GM12878 (cell line): Measurements from ENCODE around the gene ANKRD42. TPM values are rescaled to one million over a fixed set of nuclear protein-coding genes. Genes with fewer than 3 reads are reported as not detected.

Source experiments
- ATAC-seq: fragments of 200-7000 bp; cut with Tn5 transposase; 3 replicates; pipeline ENCODE4 v1.9.1; 2020; ENCODE audit warnings: mild to moderate bottlenecking, moderate library complexity
- BruUV-seq: library from RNA; stranded (reverse); fragments of 400-500 nt; replicated peaks from 2 replicates; lab custom pipeline; 2021; lab: Mats Ljungman, UMichigan
- CTCF ChIA-PET: fragments of 300-600 bp; sonication (Branson Sonifier 250); formaldehyde crosslinking; extraction: SDS; loops from one replicate; lab custom pipeline; 2021; ENCODE audit warnings: inconsistent platforms; lab: Yijun Ruan, JAX
- POLR2A ChIA-PET: fragments of 350-600 bp; formaldehyde crosslinking; extraction: SDS; loops from one replicate; lab custom pipeline; 2021; ENCODE audit warnings: inconsistent platforms; lab: Charles Lee
- RAD21 ChIA-PET: fragments of 300-600 bp; sonication (Branson Sonifier 250); formaldehyde crosslinking; loops from one replicate; lab custom pipeline; 2023; ENCODE audit warnings: antibody characterized with exemption; ENCODE audit not compliant: unreplicated experiment; lab: Charles Lee
- SMC1A ChIA-PET: fragments of 300-600 bp; sonication (Branson Sonifier 250); formaldehyde crosslinking; loops from one replicate; lab custom pipeline; 2023; ENCODE audit not compliant: unreplicated experiment, uncharacterized antibody; lab: Charles Lee
- DNase-seq: peaks from one replicate; pipeline ENCODE4 v3.0.0-alpha.2; 2011; ENCODE audit warnings: low read depth, low spot score
- FAIRE-seq: peaks from 3 replicates; lab custom pipeline; 2011; peaks lifted over from hg19 to GRCh38; lab: Jason Lieb, UNC
- H2AFZ ChIP-seq: 2 replicates; pipeline ENCODE4 v1.6.0; 2011; ENCODE audit warnings: low read depth, low read length, control low read depth; ENCODE audit not compliant: control insufficient read depth
- H3K27ac ChIP-seq: 2 replicates; pipeline ENCODE4 v1.5.1; 2011; ENCODE audit warnings: control low read depth; ENCODE audit not compliant: control insufficient read depth, insufficient read depth
- H3K27me3 ChIP-seq, 2 experiments: replicated peaks in 1 of 2; 2 replicates each; pipeline versions ENCODE4 v1.6.0 to v1.6.1; 2011; ENCODE audit warnings: low read length in 1 of 2; ENCODE audit not compliant: control insufficient read depth in 2 of 2, insufficient read depth in 2 of 2
- H3K36me3 ChIP-seq, 2 experiments: 2 replicates each; pipeline ENCODE4 v1.5.1; 2011; ENCODE audit warnings: low read length in 1 of 2; ENCODE audit not compliant: control insufficient read depth in 2 of 2, insufficient read depth in 2 of 2
- H3K4me1 ChIP-seq: 2 replicates; pipeline ENCODE4 v1.6.1; 2011; ENCODE audit warnings: mild to moderate bottlenecking, low read length, moderate library complexity, mixed read lengths; ENCODE audit not compliant: control insufficient read depth, insufficient read depth
- H3K4me2 ChIP-seq: 2 replicates; pipeline ENCODE4 v1.6.0; 2011; ENCODE audit warnings: control low read depth; ENCODE audit not compliant: control insufficient read depth, insufficient read depth
- H3K4me3 ChIP-seq: fragments of 200-600 bp; sonication (generic); 2 replicates; pipeline ENCODE4 v1.5.1; 2016
- H3K79me2 ChIP-seq: 2 replicates; pipeline ENCODE4 v1.6.0; 2011; ENCODE audit warnings: low read length; ENCODE audit not compliant: control insufficient read depth, insufficient read depth
- H3K9ac ChIP-seq: 2 replicates; pipeline ENCODE4 v1.8.0; 2011; ENCODE audit warnings: low read length, control low read depth, mixed read lengths; ENCODE audit not compliant: control insufficient read depth, insufficient read depth
- H3K9me3 ChIP-seq: replicated peaks from 3 replicates; pipeline ENCODE4 v1.5.1; 2011; ENCODE audit warnings: mild to moderate bottlenecking, low read length; ENCODE audit not compliant: control insufficient read depth, insufficient read depth
- H4K20me1 ChIP-seq: 2 replicates; pipeline ENCODE4 v1.6.0; 2011; ENCODE audit not compliant: control insufficient read depth, insufficient read depth
- BRCA1 ChIP-seq: IDR thresholded peaks from 2 replicates; pipeline ENCODE4 v1.6.1; 2011; ENCODE audit warnings: low read depth, low read length, improper control_type of control experiment
- CHD4 ChIP-seq: fragments of 200-600 bp; sonication (generic); IDR thresholded peaks from 2 replicates; pipeline ENCODE4 v1.6.1; 2016; ENCODE audit warnings: mild to moderate bottlenecking
- ETV6 ChIP-seq, 2 experiments: fragments of 450-650 bp in 1 of 2; IDR thresholded peaks in 1 of 2; conservative IDR thresholded peaks in 1 of 2; 2 replicates each; pipeline ENCODE4 v1.6.1; 2014; ENCODE audit warnings: antibody characterized with exemption in 1 of 2, borderline replicate concordance in 1 of 2, low read depth in 1 of 2, mild to moderate bottlenecking in 1 of 2, moderate library complexity in 1 of 2
- JUNB ChIP-seq: IDR thresholded peaks from 2 replicates; pipeline ENCODE4 v1.6.1; 2016; ENCODE audit warnings: antibody characterized with exemption, mild to moderate bottlenecking
- MEF2B ChIP-seq: fragments of 450-650 bp; IDR thresholded peaks from 2 replicates; pipeline ENCODE4 v1.6.1; 2018; ENCODE audit warnings: mild to moderate bottlenecking, moderate library complexity; ENCODE audit not compliant: partially characterized antibody, poor library complexity, severe bottlenecking
- NBN ChIP-seq: fragments of 450-650 bp; IDR thresholded peaks from 2 replicates; pipeline ENCODE4 v1.6.1; 2016
- PML ChIP-seq: IDR thresholded peaks from 2 replicates; pipeline ENCODE4 v1.6.1; 2012; ENCODE audit warnings: low read length, inconsistent platforms
- POLR2A ChIP-seq: IDR thresholded peaks from 2 replicates; pipeline ENCODE4 v1.6.1; 2011; ENCODE audit warnings: low read depth, mild to moderate bottlenecking, low read length
- RUNX3 ChIP-seq: IDR thresholded peaks from 2 replicates; pipeline ENCODE4 v1.6.1; 2012; ENCODE audit warnings: low read length, inconsistent platforms
- TARDBP ChIP-seq: IDR thresholded peaks from 2 replicates; pipeline ENCODE4 v1.6.1; 2016; ENCODE audit warnings: borderline replicate concordance
- TCF7 ChIP-seq: IDR thresholded peaks from 2 replicates; pipeline ENCODE4 v1.6.1; 2014; ENCODE audit warnings: antibody characterized with exemption, borderline replicate concordance
- WRNIP1 ChIP-seq: IDR thresholded peaks from 2 replicates; pipeline ENCODE4 v1.6.1; 2011; ENCODE audit warnings: low read depth, low read length, improper control_type of control experiment, borderline replicate concordance
- YY1 ChIP-seq: IDR thresholded peaks from 2 replicates; pipeline ENCODE4 v1.6.1; 2011; ENCODE audit warnings: low read depth, mild to moderate bottlenecking, low read length
- ZNF217 ChIP-seq: fragments of 450-650 bp; IDR thresholded peaks from 2 replicates; pipeline ENCODE4 v1.6.1; 2017; ENCODE audit warnings: antibody characterized with exemption, mild to moderate bottlenecking
- ZNF274 ChIP-seq: IDR thresholded peaks from one replicate; pipeline ENCODE4 v1.8.0; 2011; ENCODE audit not compliant: insufficient read length, insufficient read depth
- WGBS: methylation state at CpG from one replicate; pipeline ENCODE4 v1.1.6; 2016; ENCODE audit warnings: low lambda C conversion rate; ENCODE audit not compliant: insufficient replicate concordance, insufficient coverage; ENCODE audit errors: missing lambda C conversion rate; 5-methylcytosine and 5-hydroxymethylcytosine counted together
- in situ Hi-C: fragments of 300-500 bp; cut with MboI; formaldehyde crosslinking; loops from 9 replicates; pipeline ENCODE4 v1.14.3; 2018; ENCODE audit warnings: mixed read lengths
- intact Hi-C: fragments of 100-400 bp; cut with micrococcal nuclease; formaldehyde crosslinking; loops from one replicate; pipeline ENCODE4 v1.14.2; 2022; ENCODE audit not compliant: unreplicated experiment
- polyA plus RNA-seq, 11 experiments: library from polyadenylated mRNA; depleted of rRNA in 4 of 11; unstranded in 6 of 11; stranded (reverse) in 5 of 11; fragments of >200 nt; fragmentation: Nextera tagmentation in 4 of 11; fragmentation: Illumina TruSeq in 1 of 11; extraction: Ambion mirVana in 4 of 11; extraction: Trizol in 1 of 11; gene quantifications; 1 replicate in 1 of 11; 2 replicates in 10 of 11; pipeline versions ENCODE4 v1.2.1 to v1.2.3, GENCODE V29; 2011 to 2016; ENCODE audit warnings: inconsistent platforms in 2 of 11, missing spikeins in 2 of 11, low read depth in 1 of 11
- total RNA-seq, 4 experiments: library from RNA; depleted of rRNA in 3 of 4; stranded (reverse); fragments of >200 nt in 3 of 4; fragmentation: Illumina TruSeq in 1 of 4; extraction: Trizol in 1 of 4; gene quantifications; 2 replicates each; pipeline versions ENCODE4 v1.2.1 to v1.2.3, GENCODE V29; 2013 to 2021

Gene ANKRD42
- total and polyA plus RNA-seq, 10 of the 15 experiments (the other 5 are each of a cell fraction or from before 2014, with no cell fraction given): 0.68 to 3.2 (median 2.0) TPM

DNA sequence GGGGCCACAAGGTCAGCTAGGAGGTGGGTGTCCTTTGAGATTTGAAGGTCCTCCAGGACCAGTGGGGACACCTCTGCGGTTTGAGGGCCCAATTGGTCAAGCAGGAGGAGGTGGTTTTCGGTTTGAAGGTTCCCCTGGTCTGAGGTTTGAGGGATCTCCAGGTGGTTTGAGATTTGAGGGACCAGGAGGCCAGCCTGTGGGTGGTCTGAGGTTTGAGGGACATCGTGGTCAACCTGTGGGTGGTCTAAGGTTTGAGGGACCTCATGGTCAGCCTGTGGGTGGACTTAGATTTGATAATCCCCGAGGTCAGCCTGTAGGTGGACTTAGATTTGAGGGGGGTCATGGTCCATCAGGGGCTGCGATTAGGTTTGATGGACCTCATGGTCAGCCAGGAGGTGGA lies 24.8 kb upstream of the ANKRD42 start:
- TF ChIP-seq RUNX3: peak; percentile 22; the same call in 1 of the 2 replicates
- no peak for TF ChIP-seq CHD4
- 0 out of 2 replicates have a peak, but pooled peaks have one; percentile 2 for TF ChIP-seq PML
- TF ChIP-seq ETV6 (conservative IDR thresholded peaks at IDR 0.05 in 1 of 2, IDR thresholded peaks at IDR 0.05 in 1 of 2; ENCODE audit: borderline replicate concordance in 1 of 2, low read depth in 1 of 2): no peak
- TF ChIP-seq POLR2A: 0 out of 2 replicates have a peak, but pooled peaks have one; percentile 56
- no peak for TF ChIP-seq TCF7
- no peak overlapping the region for H2AFZ ChIP-seq
- no peaks in the 10 kb centered on the region for H3K27me3 ChIP-seq
- POLR2A ChIA-PET: interaction anchor here (1.1 kb wide), 1 partner anchor 115 kb away, joined by 3 read pairs; no protein-coding TSS in a partner anchor
- FAIRE-seq (no peak), ATAC-seq (no peak), DNase-seq (no peak)
- no peak overlapping the region for H3K9ac ChIP-seq
- peak overlapping the region; percentile 52 for H3K4me2 ChIP-seq
- WGBS: 99% methylated on average over 5 of the region's 5 CpGs
- H3K27ac ChIP-seq: no peak overlapping the region
- in situ Hi-C loops: no loop called here
- SMC1A ChIA-PET: interaction anchor here (1.4 kb wide), 1 partner anchor 9 kb away, joined by 6 read pairs; no protein-coding TSS in a partner anchor
- BruUV-seq: no TSS peak
- peaks cover 80% of the 10 kb centered on the region for H3K79me2 ChIP-seq
- H3K36me3 ChIP-seq: peaks cover 14 to 68% of the 10 kb centered on the region in 2 experiments
- peaks cover 8% of the 10 kb centered on the region for H3K4me1 ChIP-seq
- RAD21 ChIA-PET: no interaction called here
- no peak overlapping the region for H3K4me3 ChIP-seq
- H4K20me1 ChIP-seq: peaks cover 3% of the 10 kb centered on the region; the same call in 1 of the 2 replicates
- no peaks in the 10 kb centered on the region; the same call in 1 of the 3 replicates for H3K9me3 ChIP-seq
- CTCF ChIA-PET: no interaction called here
- intact Hi-C loops: no loop called here

DNA sequence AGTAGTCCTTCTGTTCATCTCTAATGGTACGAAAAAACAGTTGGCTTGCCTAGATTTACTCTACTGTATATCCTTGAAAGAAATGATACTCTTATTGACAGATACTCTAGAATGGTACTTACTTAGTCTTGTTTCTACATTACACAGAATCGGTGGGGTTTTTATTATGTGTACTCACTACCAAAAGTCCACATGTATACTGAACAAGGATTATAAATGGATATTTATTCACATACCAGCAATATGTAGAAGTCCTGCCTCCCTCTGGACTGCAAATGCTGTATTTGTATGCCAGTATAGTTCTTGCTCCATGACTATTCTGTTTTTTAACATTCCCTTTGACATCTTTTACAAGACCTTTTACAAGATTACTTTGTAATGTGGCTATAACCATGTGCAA lies 22.6 kb upstream of the ANKRD42 start:
- FAIRE-seq (no peak), DNase-seq (no peak), ATAC-seq (peak; percentile 18)
- H2AFZ ChIP-seq: no peak overlapping the region
- no peak for TF ChIP-seq JUNB
- TF ChIP-seq BRCA1: no peak
- TF ChIP-seq NBN: no peak
- TF ChIP-seq WRNIP1: no peak
- no peak for TF ChIP-seq TARDBP
- no peak for TF ChIP-seq ZNF217
- no peak for TF ChIP-seq ZNF274
- no peak for TF ChIP-seq YY1
- TF ChIP-seq MEF2B: no peak
- intact Hi-C loops (no loop called here), in situ Hi-C loops (no loop called here)
- peak overlapping the region; percentile 30 for H3K4me3 ChIP-seq
- WGBS: 47% methylated on average over 2 of the region's 2 CpGs
- no TSS peak for BruUV-seq
- H3K4me1 ChIP-seq: peaks cover 10% of the 10 kb centered on the region
- no peak overlapping the region for H3K27ac ChIP-seq
- SMC1A ChIA-PET: interaction anchor here (1.3 to 4.2 kb wide), 4 partner anchors 7 to 62 kb away, joined by 5 to 19 read pairs (median 8); partner anchors contain the start of gene PCF11
- CTCF ChIA-PET: interaction anchor here (4.0 kb wide), 1 partner anchor 11 kb away, joined by 17 read pairs; no protein-coding TSS in a partner anchor
- H3K9ac ChIP-seq: no peak overlapping the region
- POLR2A ChIA-PET: no interaction called here
- H3K4me2 ChIP-seq: peak overlapping the region; percentile 52
- RAD21 ChIA-PET: no interaction called here
- peaks cover 89% of the 10 kb centered on the region for H3K79me2 ChIP-seq
- H3K36me3 ChIP-seq: peaks cover 12 to 67% of the 10 kb centered on the region in 2 experiments
- no peaks in the 10 kb centered on the region for H3K27me3 ChIP-seq
- H4K20me1 ChIP-seq: peaks cover 3% of the 10 kb centered on the region; the same call in 1 of the 2 replicates
- H3K9me3 ChIP-seq: no peaks in the 10 kb centered on the region; the same call in 1 of the 3 replicates
